Nephron progenitor cell (in vitro differentiated cells): ENCODE results near the gene ADAMTS18.
"Not testable (repeated sequence)": the region's sequence is repeated elsewhere in the genome, so short reads cannot be mapped to it uniquely, and the experiment has no call there.

Source experiments
- DNase-seq: peaks from one replicate; pipeline ENCODE4 v3.0.0; 2021
- H3K27ac Mint-ChIP-seq: 2 replicates; pipeline ENCODE4 v1.8.0; 2021; ENCODE audit warnings: mild to moderate bottlenecking, moderate library complexity, mixed read lengths
- H3K27me3 Mint-ChIP-seq: 2 replicates; pipeline ENCODE4 v1.8.0; 2021; ENCODE audit warnings: mild to moderate bottlenecking, low read depth, mixed read lengths; ENCODE audit not compliant: poor library complexity
- H3K36me3 Mint-ChIP-seq: 2 replicates; pipeline ENCODE4 v1.8.0; 2021; ENCODE audit warnings: low read depth, mixed read lengths
- H3K4me1 Mint-ChIP-seq: 2 replicates; pipeline ENCODE4 v1.8.0; 2021; ENCODE audit warnings: mixed read lengths
- H3K4me3 Mint-ChIP-seq: 2 replicates; pipeline ENCODE4 v1.8.0; 2021; ENCODE audit warnings: mild to moderate bottlenecking, moderate library complexity, mixed read lengths
- H3K9me3 Mint-ChIP-seq: 2 replicates; pipeline ENCODE4 v1.8.0; 2021; ENCODE audit warnings: mild to moderate bottlenecking, moderate library complexity, mixed read lengths
- CTCF ChIP-seq: fragments of 200-600 bp; sonication (generic); IDR thresholded peaks from 2 replicates; pipeline ENCODE4 v1.5.0; 2021; ENCODE audit warnings: antibody characterized with exemption

ADAMTS18 gene

GRCh38 chr16:77277571-77277970, 157.3 kb downstream of the ADAMTS18 start:
- no peak for DNase-seq
- Mint-ChIP-seq H3K4me1 (peaks cover 8% of the 10 kb centered on the region), H3K27me3 (no peaks in the 10 kb centered on the region), H3K9me3 (no peaks in the 10 kb centered on the region), H3K36me3 (no peaks in the 10 kb centered on the region), H3K27ac (no peak overlapping the region), H3K4me3 (no peak overlapping the region)
- TF ChIP-seq CTCF: no peak

- no peak overlapping the region for H3K27ac Mint-ChIP-seq
- H3K9me3 Mint-ChIP-seq: no peaks in the 10 kb centered on the region
- no peaks in the 10 kb centered on the region for H3K27me3 Mint-ChIP-seq
- no peaks in the 10 kb centered on the region for H3K36me3 Mint-ChIP-seq
- H3K4me3 Mint-ChIP-seq: no peak overlapping the region
- H3K4me1 Mint-ChIP-seq: peaks cover 8% of the 10 kb centered on the region
- no peak for DNase-seq
- no peak for TF ChIP-seq CTCF
Measured at GRCh38 chr16:77277141-77277540, 157.7 kb downstream of the ADAMTS18 start.

- TF ChIP-seq CTCF: no peak
- no peak for DNase-seq
- Mint-ChIP-seq H3K4me1 (peaks cover 8% of the 10 kb centered on the region), H3K27me3 (no peaks in the 10 kb centered on the region), H3K4me3 (no peak overlapping the region), H3K27ac (no peak overlapping the region), H3K9me3 (no peaks in the 10 kb centered on the region), H3K36me3 (no peaks in the 10 kb centered on the region)
Measured at GRCh38 chr16:77276661-77277060, 158.2 kb downstream of the ADAMTS18 start.

- H3K9me3 Mint-ChIP-seq, H3K27me3 Mint-ChIP-seq, H3K4me3 Mint-ChIP-seq, H3K27ac Mint-ChIP-seq, DNase-seq, H3K4me1 Mint-ChIP-seq, H3K36me3 Mint-ChIP-seq: not testable (repeated sequence)
Measured at GRCh38 chr16:77275303-77275702, 159.5 kb downstream of the ADAMTS18 start.

- Mint-ChIP-seq H3K4me3 (no peak overlapping the region), H3K4me1 (peaks cover 8% of the 10 kb centered on the region), H3K36me3 (peaks cover 5% of the 10 kb centered on the region), H3K27me3 (no peaks in the 10 kb centered on the region), H3K27ac (no peak overlapping the region), H3K9me3 (peaks cover 11% of the 10 kb centered on the region)
- no peak for TF ChIP-seq CTCF
- DNase-seq: no peak
Measured at GRCh38 chr16:77273815-77274214, 161.0 kb downstream of the ADAMTS18 start.

- no peak for TF ChIP-seq CTCF
- Mint-ChIP-seq H3K4me3 (no peak overlapping the region), H3K4me1 (peaks cover 7% of the 10 kb centered on the region), H3K27me3 (peaks cover 2% of the 10 kb centered on the region), H3K27ac (no peak overlapping the region), H3K9me3 (peaks cover 27% of the 10 kb centered on the region), H3K36me3 (peaks cover 7% of the 10 kb centered on the region)
- DNase-seq: no peak
Measured at GRCh38 chr16:77271532-77272426, 163.1 kb downstream of the ADAMTS18 start.

- not testable (repeated sequence) for DNase-seq, H3K4me3 Mint-ChIP-seq, H3K4me1 Mint-ChIP-seq, H3K27me3 Mint-ChIP-seq, H3K27ac Mint-ChIP-seq
- H3K36me3 Mint-ChIP-seq: peaks cover 17% of the 10 kb centered on the region
- H3K9me3 Mint-ChIP-seq: peaks cover 53% of the 10 kb centered on the region
Measured at GRCh38 chr16:77266185-77266584, 168.6 kb downstream of the ADAMTS18 start.
